OCI-LY1 (cell line): ENCODE data around the gene CD79B.

Experiments used
- EZH2 ChIP-seq: fragments of 200-600 bp; sonication (generic), shearing (Covaris generic); IDR thresholded peaks from 2 replicates; pipeline ENCODE4 v1.8.0; 2017; ENCODE audit warnings: borderline replicate concordance, mixed run types, mild to moderate bottlenecking, antibody characterized with exemption, low read length, moderate library complexity, mixed read lengths
- TF ChIP-seq, protein P1 (sequence below): fragments of 200-600 bp; sonication (generic), shearing (Covaris generic); IDR thresholded peaks from 2 replicates; pipeline ENCODE4 v1.5.1; 2017; ENCODE audit warnings: mild to moderate bottlenecking, antibody characterized with exemption, low read length, moderate library complexity, mixed read lengths

DNA sequence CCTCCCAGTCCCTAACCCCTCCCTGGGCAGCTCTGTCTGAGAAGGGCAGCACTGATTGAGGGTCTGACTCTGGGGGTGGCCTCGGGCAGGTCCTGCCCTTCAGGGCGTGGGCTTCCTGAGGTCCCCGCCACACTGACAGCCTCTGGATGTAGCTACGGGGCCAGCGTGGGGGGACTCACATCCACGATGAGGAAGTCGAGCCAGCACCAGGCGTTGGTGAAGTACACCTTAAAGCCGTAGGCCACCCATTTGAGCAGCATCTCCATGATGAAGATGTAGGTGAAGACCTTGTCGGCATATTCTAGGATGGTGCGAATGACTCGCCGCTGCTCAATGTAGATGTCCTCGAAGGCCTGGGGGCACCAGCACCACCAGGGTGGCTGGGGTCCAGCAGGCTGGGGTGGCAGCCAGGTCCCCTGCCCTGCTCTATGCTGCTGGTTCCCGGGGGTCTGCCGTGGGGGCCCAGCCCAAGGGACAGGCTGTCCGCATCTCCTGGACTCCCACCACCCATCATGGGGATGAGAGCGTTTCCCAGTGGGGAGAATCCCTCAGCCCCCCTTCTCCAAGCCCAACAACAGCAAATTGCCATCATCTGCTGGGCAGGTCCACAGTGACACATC is 15.7 kb upstream of the CD79B start:
- TF ChIP-seq, protein P1, sequence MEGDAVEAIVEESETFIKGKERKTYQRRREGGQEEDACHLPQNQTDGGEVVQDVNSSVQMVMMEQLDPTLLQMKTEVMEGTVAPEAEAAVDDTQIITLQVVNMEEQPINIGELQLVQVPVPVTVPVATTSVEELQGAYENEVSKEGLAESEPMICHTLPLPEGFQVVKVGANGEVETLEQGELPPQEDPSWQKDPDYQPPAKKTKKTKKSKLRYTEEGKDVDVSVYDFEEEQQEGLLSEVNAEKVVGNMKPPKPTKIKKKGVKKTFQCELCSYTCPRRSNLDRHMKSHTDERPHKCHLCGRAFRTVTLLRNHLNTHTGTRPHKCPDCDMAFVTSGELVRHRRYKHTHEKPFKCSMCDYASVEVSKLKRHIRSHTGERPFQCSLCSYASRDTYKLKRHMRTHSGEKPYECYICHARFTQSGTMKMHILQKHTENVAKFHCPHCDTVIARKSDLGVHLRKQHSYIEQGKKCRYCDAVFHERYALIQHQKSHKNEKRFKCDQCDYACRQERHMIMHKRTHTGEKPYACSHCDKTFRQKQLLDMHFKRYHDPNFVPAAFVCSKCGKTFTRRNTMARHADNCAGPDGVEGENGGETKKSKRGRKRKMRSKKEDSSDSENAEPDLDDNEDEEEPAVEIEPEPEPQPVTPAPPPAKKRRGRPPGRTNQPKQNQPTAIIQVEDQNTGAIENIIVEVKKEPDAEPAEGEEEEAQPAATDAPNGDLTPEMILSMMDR, result no peak
- TF ChIP-seq EZH2, result no peak
